GM08714 (cell line): ENCODE data around the gene RARA.
A peak's percentile ranks its signal among the peaks of the same experiment; 100 is the strongest.

ENCODE experiments used
- H3K4me3 ChIP-seq: fragments of 200-500 bp; sonication (Bioruptor generic); 2 replicates; pipeline ENCODE4 v1.5.1; 2014; ENCODE audit warnings: mild to moderate bottlenecking, low read length, inconsistent platforms
- ZNF274 ChIP-seq: IDR thresholded peaks from 2 replicates; pipeline ENCODE4 v1.6.1; 2012; ENCODE audit warnings: mild to moderate bottlenecking, low read depth, low read length

The RARA gene

GRCh38 chr17:40355804-40356758 lies 47.1 kb downstream of the RARA start:
- no peak overlapping the region for H3K4me3 ChIP-seq
- TF ChIP-seq ZNF274: no peak

- no peak for TF ChIP-seq ZNF274
- no peak overlapping the region for H3K4me3 ChIP-seq
Observed at GRCh38 chr17:40356990-40357881, 48.3 kb downstream of the RARA start.

- no peak overlapping the region for H3K4me3 ChIP-seq
- TF ChIP-seq ZNF274: no peak
Observed at GRCh38 chr17:40358323-40359038, 49.5 kb downstream of the RARA start.

GRCh38 chr17:40360091-40360490 lies 51.1 kb downstream of the RARA start:
- no peak for TF ChIP-seq ZNF274
- H3K4me3 ChIP-seq: no peak overlapping the region

GRCh38 chr17:40361063-40361924 lies 52.3 kb downstream of the RARA start:
- no peak overlapping the region for H3K4me3 ChIP-seq
- TF ChIP-seq ZNF274: no peak

GRCh38 chr17:40361925-40362695 lies 53.1 kb downstream of the RARA start:
- TF ChIP-seq ZNF274: no peak
- H3K4me3 ChIP-seq: no peak overlapping the region; the same call in 1 of the 2 replicates

- peak overlapping the region; percentile 60; the same call in 1 of the 2 replicates for H3K4me3 ChIP-seq
- no peak for TF ChIP-seq ZNF274
Observed at GRCh38 chr17:40362696-40363110, 53.7 kb downstream of the RARA start.

- H3K4me3 ChIP-seq: peak overlapping the region; percentile 60; the same call in 1 of the 2 replicates
- no peak for TF ChIP-seq ZNF274
Observed at GRCh38 chr17:40363111-40363827, 54.3 kb downstream of the RARA start.

GRCh38 chr17:40364121-40364861 lies 55.3 kb downstream of the RARA start, which contains the start of gene GJD3:
GJD3 (minus strand) TSS chr17:40364737; CDS start chr17:40363815, 922 bp downstream.
- peak within 1 kb of the TSS; percentile 60; the same call in 1 of the 2 replicates for H3K4me3 ChIP-seq
- TF ChIP-seq ZNF274: no peak

GRCh38 chr17:40364906-40365305 lies 55.9 kb downstream of the RARA start:
- H3K4me3 ChIP-seq: no peak overlapping the region
- TF ChIP-seq ZNF274: no peak
